C4-2B (cell line): ENCODE measurements around the gene SIAH1.

Experiments used
- CTCF ChIP-seq: fragments of 450-650 bp; conservative IDR thresholded peaks from 2 replicates; pipeline ENCODE4 v1.5.1; 2017; ENCODE audit warnings: mild to moderate bottlenecking
- ZFX ChIP-seq: fragments of 450-650 bp; IDR thresholded peaks from 2 replicates; pipeline ENCODE4 v1.6.1; 2017

- TF ChIP-seq CTCF (no peak), ZFX (no peak)
Observed at GRCh38 chr16:48365025-48365600, 20.1 kb downstream of the SIAH1 start.
